Naive thymus-derived CD8-positive, alpha-beta T cell (primary cell): Measurements from ENCODE around the gene PTPRF. TPM values are rescaled to one million over a fixed set of nuclear protein-coding genes. Genes with fewer than 3 reads are reported as not detected.
"Not testable (repeated sequence)": the region's sequence is repeated elsewhere in the genome, so short reads cannot be mapped to it uniquely, and the experiment has no call there.

Experiments
- ATAC-seq, 2 donors: fragments of 150-1000 bp; cut with Tn5 transposase in 1 of 2; sonication (Bioruptor Pico), chemical (Tn5 transposase) in 1 of 2; 1 replicate in 1 of 2; 2 replicates in 1 of 2; pipeline ENCODE4 v1.10.0; 2021; ENCODE audit warnings: mild to moderate bottlenecking in 2 of 2, moderate library complexity in 2 of 2
- POLR2A ChIA-PET: fragments of 350-600 bp; sonication (Branson Sonifier 250); formaldehyde crosslinking; loops from one replicate; lab custom pipeline; 2021; ENCODE audit warnings: antibody characterized with exemption; lab: Charles Lee
- DNase-seq, 10 donors: peaks; one replicate each; pipeline versions ENCODE4 v3.0.0 to v3.0.0-alpha.2; 2020 to 2022
- H3K27ac Mint-ChIP-seq, 10 donors: one replicate each; pipeline ENCODE4 v1.8.0; 2020 to 2022; ENCODE audit warnings: mild to moderate bottlenecking in 10 of 10, mixed read lengths in 10 of 10, moderate library complexity in 4 of 10, inconsistent platforms in 1 of 10
- H3K27me3 Mint-ChIP-seq, 5 donors: one replicate each; pipeline ENCODE4 v1.8.0; 2021 to 2022; ENCODE audit warnings: mixed read lengths in 5 of 5
- H3K36me3 Mint-ChIP-seq, 3 donors: one replicate each; pipeline ENCODE4 v1.8.0; 2020 to 2022; ENCODE audit warnings: mixed read lengths in 3 of 3, mild to moderate bottlenecking in 2 of 3, inconsistent platforms in 1 of 3
- H3K4me1 Mint-ChIP-seq, 4 donors: one replicate each; pipeline ENCODE4 v1.8.0; 2021 to 2022; ENCODE audit warnings: mixed read lengths in 4 of 4
- H3K4me3 Mint-ChIP-seq, 10 donors: one replicate each; pipeline ENCODE4 v1.8.0; 2020 to 2022; ENCODE audit warnings: mild to moderate bottlenecking in 10 of 10, mixed read lengths in 10 of 10, moderate library complexity in 6 of 10, inconsistent platforms in 1 of 10
- H3K9me3 Mint-ChIP-seq, 9 donors: one replicate each; pipeline ENCODE4 v1.8.0; 2020 to 2022; ENCODE audit warnings: mixed read lengths in 9 of 9, mild to moderate bottlenecking in 3 of 9, inconsistent platforms in 1 of 9, moderate library complexity in 1 of 9
- polyA plus RNA-seq, 3 donors: library from polyadenylated mRNA; unstranded; fragments of 300-500 nt; fragmentation: Illumina TruSeq; gene quantifications; one replicate each; pipeline ENCODE4 v1.2.3, GENCODE V29; 2021
- total RNA-seq, 8 experiments: library from RNA in 2 of 8; stranded (reverse) in 2 of 8; gene quantifications; one replicate each; pipeline ENCODE4 v1.2.3 and lab custom pipeline; 2021 to 2026

Gene PTPRF
- total RNA-seq (under 1 TPM in 1 of 2 experiments, not detected in 1; 0.08 TPM), polyA plus RNA-seq (not detected), total RNA-seq (lab: John Stamatoyannopoulos, UW) (0 to 2.4 (median 0.27) reads per million in 6 experiments)

GRCh38 chr1:43530483-43531106 lies at the start of gene PTPRF:
TSS of gene PTPRF (plus strand) at chr1:43530883. CDS start at chr1:43545076, 14,193 bp downstream.
- Mint-ChIP-seq H3K4me3 (peak within 1 kb of the TSS; percentile 81 to 98 (median 90)), H3K36me3 (peaks cover 0 to 11% (median 0%) of the 10 kb centered on the region in 3 donors), H3K4me1 (peaks cover 6 to 25% (median 19%) of the 10 kb centered on the region in 4 donors), H3K27ac (peak within 1 kb of the TSS in 6 of 10 donors; percentile 8 to 75 (median 58)), H3K27me3 (peaks cover 33 to 62% (median 42%) of the 10 kb centered on the region in 5 donors), H3K9me3 (no peaks in the 10 kb centered on the region)
- ATAC-seq (peak; percentile 22 to 35), DNase-seq (peak in 6 of 10 donors; percentile 10 to 28 (median 20))
- POLR2A ChIA-PET, result interaction anchor here (1.4 kb wide), 1 partner anchor 506 kb away, joined by 3 read pairs; no protein-coding TSS in a partner anchor

GRCh38 chr1:43481491-43481890 lies 49.2 kb upstream of the PTPRF start:
- Mint-ChIP-seq H3K36me3 (no peaks in the 10 kb centered on the region), H3K4me3 (no peak overlapping the region), H3K9me3 (peaks cover 0 to 3% (median 0%) of the 10 kb centered on the region in 9 donors), H3K4me1 (peaks cover 0 to 3% (median 3%) of the 10 kb centered on the region in 4 donors), H3K27me3 (peaks cover 3 to 20% (median 6%) of the 10 kb centered on the region in 5 donors), H3K27ac (no peak overlapping the region)
- POLR2A ChIA-PET, result no interaction called here
- no peak for DNase-seq
- no peak for ATAC-seq

GRCh38 chr1:43482215-43482614 lies 48.5 kb upstream of the PTPRF start:
- H3K36me3 Mint-ChIP-seq, result peaks cover 0 to 4% (median 2%) of the 10 kb centered on the region in 3 donors
- POLR2A ChIA-PET, result no interaction called here
- H3K9me3 Mint-ChIP-seq, result peaks cover 0 to 6% (median 3%) of the 10 kb centered on the region in 9 donors
- H3K4me3 Mint-ChIP-seq, result no peak overlapping the region
- H3K4me1 Mint-ChIP-seq, result peaks cover 0 to 3% (median 3%) of the 10 kb centered on the region in 4 donors
- DNase-seq (no peak), ATAC-seq (no peak)
- peaks cover 1 to 20% (median 2%) of the 10 kb centered on the region in 5 donors for H3K27me3 Mint-ChIP-seq
- H3K27ac Mint-ChIP-seq, result peak overlapping the region in 2 of 10 donors; percentile 12 to 69

GRCh38 chr1:43484367-43484766 lies 46.3 kb upstream of the PTPRF start:
- Mint-ChIP-seq H3K9me3 (peaks cover 9 to 28% (median 19%) of the 10 kb centered on the region in 9 donors), H3K27me3 (peaks cover 0 to 15% (median 2%) of the 10 kb centered on the region in 5 donors), H3K36me3 (peaks cover 0 to 20% (median 15%) of the 10 kb centered on the region in 3 donors), H3K4me3 (no peak overlapping the region), H3K27ac (peak overlapping the region in 1 of 10 donors; percentile 17), H3K4me1 (peaks cover 0 to 3% (median 3%) of the 10 kb centered on the region in 4 donors)
- ATAC-seq (no peak), DNase-seq (no peak)
- POLR2A ChIA-PET, result no interaction called here

- Mint-ChIP-seq H3K36me3 (peaks cover 0 to 43% (median 33%) of the 10 kb centered on the region in 3 donors), H3K4me3 (no peak overlapping the region), H3K27ac (no peak overlapping the region), H3K9me3 (peaks cover 17 to 62% (median 40%) of the 10 kb centered on the region in 9 donors), H3K4me1 (peaks cover 0 to 3% (median 0%) of the 10 kb centered on the region in 4 donors), H3K27me3 (peaks cover 0 to 4% (median 0%) of the 10 kb centered on the region in 5 donors)
- DNase-seq (no peak), ATAC-seq (no peak)
- POLR2A ChIA-PET, result no interaction called here
Measured at GRCh38 chr1:43488165-43488564, 42.5 kb upstream of the PTPRF start.

GRCh38 chr1:43491061-43491460 lies 39.6 kb upstream of the PTPRF start:
- no peak for DNase-seq
- Mint-ChIP-seq H3K9me3 (peaks cover 17 to 65% (median 40%) of the 10 kb centered on the region in 9 donors), H3K27me3 (peaks cover 2 to 14% (median 5%) of the 10 kb centered on the region in 5 donors), H3K4me3 (no peak overlapping the region), H3K27ac (no peak overlapping the region), H3K4me1 (no peaks in the 10 kb centered on the region), H3K36me3 (peaks cover 0 to 43% (median 33%) of the 10 kb centered on the region in 3 donors)
- no peak for ATAC-seq
- POLR2A ChIA-PET, result interaction anchor here (0.6 kb wide), 1 partner anchor 591 kb away, joined by 4 read pairs; no protein-coding TSS in a partner anchor

- no peaks in the 10 kb centered on the region for H3K4me1 Mint-ChIP-seq
- peaks cover 0 to 36% (median 26%) of the 10 kb centered on the region in 3 donors for H3K36me3 Mint-ChIP-seq
- H3K4me3 Mint-ChIP-seq, result no peak overlapping the region
- ATAC-seq, result no peak
- peak overlapping the region in 1 of 10 donors; percentile 46 for H3K27ac Mint-ChIP-seq
- H3K9me3 Mint-ChIP-seq, result peaks cover 12 to 54% (median 36%) of the 10 kb centered on the region in 9 donors
- peaks cover 2 to 14% (median 5%) of the 10 kb centered on the region in 5 donors for H3K27me3 Mint-ChIP-seq
- POLR2A ChIA-PET, result no interaction called here
- no peak for DNase-seq
Measured at GRCh38 chr1:43492826-43493225, 37.9 kb upstream of the PTPRF start.

- POLR2A ChIA-PET, result no interaction called here
- Mint-ChIP-seq H3K27ac (peak overlapping the region in 1 of 10 donors; percentile 34), H3K9me3 (peaks cover 6 to 44% (median 26%) of the 10 kb centered on the region in 9 donors), H3K4me3 (no peak overlapping the region), H3K4me1 (no peaks in the 10 kb centered on the region), H3K36me3 (peaks cover 0 to 28% (median 19%) of the 10 kb centered on the region in 3 donors), H3K27me3 (peaks cover 2 to 14% (median 5%) of the 10 kb centered on the region in 5 donors)
- ATAC-seq (no peak), DNase-seq (no peak)
Measured at GRCh38 chr1:43493661-43494450, 36.8 kb upstream of the PTPRF start.

- H3K4me3 Mint-ChIP-seq, result no peak overlapping the region
- POLR2A ChIA-PET, result no interaction called here
- DNase-seq (no peak), ATAC-seq (no peak)
- peaks cover 0 to 16% (median 11%) of the 10 kb centered on the region in 3 donors for H3K36me3 Mint-ChIP-seq
- no peaks in the 10 kb centered on the region for H3K4me1 Mint-ChIP-seq
- peaks cover 4 to 23% (median 9%) of the 10 kb centered on the region in 5 donors for H3K27me3 Mint-ChIP-seq
- peaks cover 0 to 31% (median 13%) of the 10 kb centered on the region in 9 donors for H3K9me3 Mint-ChIP-seq
- H3K27ac Mint-ChIP-seq, result no peak overlapping the region
Measured at GRCh38 chr1:43495204-43495603, 35.5 kb upstream of the PTPRF start.

- Mint-ChIP-seq H3K36me3 (no peaks in the 10 kb centered on the region), H3K9me3 (no peaks in the 10 kb centered on the region), H3K4me3 (no peak overlapping the region), H3K4me1 (no peaks in the 10 kb centered on the region), H3K27me3 (peaks cover 2 to 22% (median 16%) of the 10 kb centered on the region in 5 donors), H3K27ac (no peak overlapping the region)
- POLR2A ChIA-PET, result no interaction called here
- no peak for DNase-seq
- no peak for ATAC-seq
Measured at GRCh38 chr1:43499898-43500297, 30.8 kb upstream of the PTPRF start.

- H3K9me3 Mint-ChIP-seq, ATAC-seq, POLR2A ChIA-PET, H3K36me3 Mint-ChIP-seq, H3K4me1 Mint-ChIP-seq, H3K27ac Mint-ChIP-seq, H3K4me3 Mint-ChIP-seq, DNase-seq: not testable (repeated sequence)
- H3K27me3 Mint-ChIP-seq, result peaks cover 2 to 28% (median 16%) of the 10 kb centered on the region in 5 donors
Measured at GRCh38 chr1:43501806-43502205, 28.9 kb upstream of the PTPRF start.

GRCh38 chr1:43503534-43503933 lies 27.1 kb upstream of the PTPRF start:
- ATAC-seq (no peak), DNase-seq (no peak)
- Mint-ChIP-seq H3K27ac (no peak overlapping the region), H3K9me3 (no peaks in the 10 kb centered on the region), H3K4me3 (no peak overlapping the region), H3K27me3 (peaks cover 2 to 40% (median 16%) of the 10 kb centered on the region in 5 donors), H3K4me1 (no peaks in the 10 kb centered on the region), H3K36me3 (no peaks in the 10 kb centered on the region)
- POLR2A ChIA-PET, result no interaction called here
